HG02970 (cell line): ENCODE measurements around the gene RAE1.

Experiments
- ATAC-seq: cut with Tn5 transposase; IDR thresholded peaks from one replicate; pipeline ENCODE4 v1.9.1; 2021; ENCODE audit warnings: mild to moderate bottlenecking, moderate library complexity, moderate number of reproducible peaks; ENCODE audit not compliant: unreplicated experiment, low FRiP score

RAE1 gene

DNA sequence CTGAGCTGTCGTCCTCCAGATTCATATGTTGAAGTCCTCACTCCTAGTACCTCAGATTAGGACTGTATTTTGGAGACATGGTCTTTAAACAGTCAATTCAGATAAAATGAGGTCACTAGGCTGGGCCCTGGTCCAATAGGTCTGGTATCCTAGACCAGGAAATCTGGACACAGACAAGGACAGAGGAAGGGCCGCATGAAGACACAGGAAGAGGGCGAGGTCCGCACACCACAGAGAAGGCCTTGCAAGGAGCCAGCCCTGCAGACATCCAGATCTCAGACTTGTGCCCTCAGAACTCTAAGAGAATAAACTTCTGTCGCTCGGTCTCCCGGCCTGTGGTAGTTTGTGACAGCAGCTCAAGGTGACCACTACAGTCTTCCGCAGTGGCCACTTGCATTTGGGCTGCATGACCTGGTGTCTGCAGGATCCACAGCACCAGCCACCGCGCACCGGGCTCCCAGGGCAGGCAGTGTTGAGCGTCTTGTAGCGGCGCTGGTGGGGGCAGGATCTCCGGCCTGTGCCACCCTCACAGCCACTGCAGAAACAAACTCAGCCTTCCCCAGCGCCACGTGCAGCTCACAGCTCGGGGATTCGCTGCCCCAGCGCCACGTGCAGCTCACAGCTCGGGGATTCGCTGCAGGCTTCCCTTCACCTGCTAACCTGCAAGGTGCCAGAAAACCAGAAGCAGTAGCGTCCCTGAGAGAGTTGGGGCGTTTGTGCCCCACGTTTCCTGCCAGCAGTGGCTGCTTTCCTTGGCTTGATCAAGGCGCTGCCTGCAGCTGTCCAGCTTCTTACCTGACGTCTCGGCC, 34.1 kb downstream of the RAE1 start:
- ATAC-seq = no peak

- ATAC-seq = no peak
Measured at GRCh38 chr20:57385940-57386339, 34.9 kb downstream of the RAE1 start.

- no peak for ATAC-seq
Measured at GRCh38 chr20:57386762-57387161, 35.7 kb downstream of the RAE1 start.

DNA sequence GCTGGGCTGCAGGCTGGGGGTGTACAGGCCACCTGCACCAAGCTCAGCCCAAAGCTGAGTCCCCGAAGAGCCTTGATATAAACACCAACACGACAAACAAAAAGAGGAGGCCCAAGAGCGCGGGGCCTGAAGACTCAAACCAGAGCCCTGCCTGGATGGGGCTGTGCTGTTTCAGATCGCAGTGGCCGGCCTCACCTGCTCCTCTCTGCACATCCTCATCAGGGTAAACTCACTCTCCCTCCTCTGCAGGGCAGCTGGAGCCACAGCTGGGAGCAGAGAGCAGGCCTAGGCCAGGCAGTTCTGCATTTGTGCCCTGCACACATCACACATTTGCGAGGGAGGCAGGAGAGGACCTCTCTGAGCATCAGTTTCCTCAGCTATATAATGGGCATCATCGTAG, 36.4 kb downstream of the RAE1 start:
- ATAC-seq = no peak

DNA sequence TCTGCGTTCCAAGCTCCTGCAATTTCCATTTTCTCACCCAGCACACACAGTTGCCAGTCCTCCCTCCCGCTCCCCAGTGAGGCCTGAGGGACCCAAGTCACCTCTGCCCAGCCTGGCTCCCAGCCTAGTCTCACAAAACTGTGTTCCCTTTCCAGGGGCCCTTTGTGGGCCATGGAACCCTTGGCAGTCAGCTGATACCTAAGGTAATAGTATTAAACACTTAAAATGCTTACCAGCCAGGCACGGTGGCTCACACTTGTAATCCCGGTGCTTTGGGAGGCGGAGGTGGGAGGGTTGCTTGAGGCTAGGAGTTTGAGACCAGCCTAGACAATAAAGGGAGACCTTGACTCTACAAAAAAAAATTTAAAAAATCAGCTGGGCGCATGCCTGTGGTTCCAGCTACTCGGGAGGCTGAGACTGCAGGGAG, 36.9 kb downstream of the RAE1 start:
- no peak for ATAC-seq

DNA sequence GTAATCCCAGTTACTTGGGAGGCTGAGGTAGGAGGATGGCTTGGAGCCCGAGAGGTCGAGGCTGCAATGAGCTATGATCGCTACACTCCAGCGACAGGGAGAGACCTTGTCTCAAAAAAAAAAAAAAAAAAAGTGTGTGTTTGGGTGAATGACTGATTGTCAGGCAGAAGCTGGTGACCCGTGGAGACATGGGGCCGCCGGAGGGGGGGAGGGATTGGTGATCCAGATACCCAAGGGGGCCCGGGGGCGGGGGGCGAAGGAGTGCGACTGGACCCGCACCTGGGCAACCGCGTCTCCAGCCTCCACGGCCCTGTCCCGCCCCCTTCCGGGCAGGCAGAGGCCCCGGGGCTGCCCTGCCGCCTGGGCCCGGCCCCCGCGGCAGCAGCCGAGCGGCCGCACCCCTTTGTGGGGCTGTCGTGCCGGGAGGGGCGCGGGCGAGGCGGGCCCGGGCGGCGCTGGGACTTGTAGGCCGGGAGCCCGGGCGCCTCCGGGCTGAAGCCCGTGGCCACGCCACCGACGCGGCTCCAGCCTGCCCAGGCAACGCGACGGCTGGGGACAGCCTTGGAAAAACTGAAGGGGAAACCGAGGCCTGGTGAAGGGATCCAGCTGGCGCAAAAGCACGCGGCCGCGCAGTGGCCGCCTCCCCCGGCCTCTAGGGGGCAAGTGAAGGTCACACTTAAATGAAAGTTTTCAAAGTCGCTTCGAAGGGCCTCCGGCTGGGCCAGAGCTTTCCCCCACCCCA, 38.1 kb downstream of the RAE1 start:
- ATAC-seq = no peak

- no peak for ATAC-seq
Measured at GRCh38 chr20:57389695-57390603, 38.9 kb downstream of the RAE1 start.

GRCh38 chr20:57390604-57391438, 39.8 kb downstream of the RAE1 start, which contains the start of gene RBM38:
TSS of gene RBM38 (plus strand) at chr20:57391396. CDS start at chr20:57391582, 186 bp downstream.
- ATAC-seq = peak; percentile 70

GRCh38 chr20:57391439-57392301, 40.6 kb downstream of the RAE1 start:
- ATAC-seq = peak; percentile 14

DNA sequence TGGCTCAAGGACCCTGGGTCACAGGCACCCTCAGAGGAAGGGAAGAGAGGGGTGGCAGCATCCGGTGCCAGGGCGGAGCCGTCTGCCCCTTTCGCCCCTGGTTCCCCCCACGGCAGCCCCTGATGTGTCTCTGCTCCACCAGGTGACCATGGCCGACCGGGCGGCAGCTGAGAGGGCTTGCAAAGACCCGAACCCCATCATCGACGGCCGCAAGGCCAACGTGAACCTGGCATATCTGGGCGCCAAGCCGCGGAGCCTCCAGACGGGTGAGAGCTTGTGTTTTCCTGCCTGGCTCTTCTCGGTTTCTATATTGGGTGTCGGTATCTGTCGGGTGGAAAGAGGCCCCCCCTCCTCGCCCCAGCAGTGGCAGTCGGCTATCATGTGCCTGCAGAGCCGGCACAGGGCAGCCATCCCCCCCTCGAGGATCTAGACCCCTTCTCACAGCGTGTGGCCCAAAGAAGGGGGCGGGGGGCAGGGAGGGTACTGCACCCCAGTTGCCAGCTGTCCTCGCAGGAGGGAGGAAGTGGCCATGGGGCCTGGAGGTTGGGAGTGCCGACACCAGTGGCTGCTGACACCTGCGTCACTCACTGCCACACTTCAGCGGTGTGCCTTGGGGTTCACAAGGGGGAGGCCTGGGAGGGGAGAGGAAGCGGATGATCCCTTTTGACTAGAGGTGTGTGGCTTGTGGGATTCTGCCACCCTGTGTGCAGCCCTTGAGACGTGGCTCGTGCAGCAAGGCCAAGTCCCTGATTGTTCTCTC, 41.6 kb downstream of the RAE1 start:
- no peak for ATAC-seq

- no peak for ATAC-seq
Measured at GRCh38 chr20:57393321-57394120, 42.5 kb downstream of the RAE1 start.

GRCh38 chr20:57394121-57395082, 43.3 kb downstream of the RAE1 start:
- no peak for ATAC-seq

DNA sequence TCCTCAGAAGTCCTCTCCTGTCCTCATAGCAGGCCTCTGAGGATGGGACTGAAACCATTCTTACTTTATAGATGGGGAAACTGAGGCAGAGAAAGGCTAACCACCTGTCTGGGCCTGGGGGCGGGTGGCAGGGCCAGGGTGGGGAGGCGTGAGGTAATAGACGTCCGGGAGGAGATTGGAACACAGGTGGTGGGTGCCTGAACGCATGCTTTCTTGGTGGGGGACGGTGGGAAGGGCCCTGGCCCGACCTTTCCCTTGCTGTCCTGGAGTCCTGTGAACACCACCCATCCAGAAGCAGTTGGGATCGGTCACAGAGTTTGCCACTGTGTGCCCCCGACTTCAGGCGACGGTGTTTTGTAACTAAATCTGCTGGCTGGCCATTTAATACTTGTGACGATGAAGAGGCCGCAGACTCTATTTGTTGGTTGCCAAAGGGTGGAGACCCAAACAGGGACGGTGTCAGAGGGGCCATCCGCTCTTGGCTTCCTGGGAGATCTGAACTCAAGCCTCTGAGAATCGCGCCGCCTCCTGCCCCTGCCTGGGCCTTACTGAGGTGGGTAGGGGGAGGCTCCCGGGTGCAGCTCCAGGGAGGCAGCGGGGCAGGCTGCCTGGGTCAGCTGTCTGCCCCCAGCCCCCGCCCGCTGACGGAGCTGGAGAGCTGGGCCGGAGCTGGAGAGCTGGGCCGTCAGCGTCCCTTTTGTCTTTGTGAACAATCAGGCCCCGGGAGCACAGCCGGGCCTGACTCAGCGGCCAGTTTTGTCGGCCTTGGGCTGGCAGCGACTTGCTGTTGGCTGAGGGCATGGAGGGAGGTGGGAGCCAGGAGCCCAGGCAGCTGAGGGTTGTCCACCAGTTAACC, 44.3 kb downstream of the RAE1 start:
- no peak for ATAC-seq

DNA sequence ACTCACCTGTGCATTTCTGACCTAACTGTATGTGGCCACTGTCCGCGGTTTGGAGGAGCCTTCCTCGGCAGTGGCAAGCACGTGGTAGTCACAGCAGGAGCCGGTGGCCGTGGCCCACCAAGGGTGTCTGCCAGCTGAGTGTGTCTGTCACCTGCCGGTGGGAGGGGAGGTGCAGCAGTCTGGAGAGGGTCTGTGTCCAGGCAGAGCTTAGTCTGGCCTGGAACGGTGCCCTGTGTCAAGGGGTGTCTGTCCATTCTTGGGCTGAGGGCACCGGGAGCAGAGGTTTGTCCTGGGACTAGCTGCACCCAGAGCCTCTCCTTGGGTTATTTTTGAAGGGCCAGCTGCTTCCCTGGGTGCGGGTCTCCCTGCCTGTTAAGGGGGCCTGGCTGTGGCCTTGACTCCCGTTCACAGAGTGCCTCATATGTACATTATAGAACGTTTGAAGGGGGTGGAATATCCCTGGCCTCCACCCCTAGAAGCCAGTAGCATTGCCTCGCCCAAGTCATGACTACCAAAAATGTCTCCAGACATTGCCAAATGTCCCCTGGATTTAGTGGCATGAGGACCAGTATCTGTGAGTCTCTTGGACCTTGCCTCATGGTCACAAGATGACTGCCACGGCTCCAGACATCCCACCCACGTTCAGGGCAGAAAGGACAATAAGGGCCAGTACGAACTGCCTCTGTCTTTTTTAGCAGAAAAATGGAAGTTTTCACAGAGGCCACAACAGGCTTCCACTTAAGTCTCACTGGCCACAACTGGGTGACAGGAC, 45.3 kb downstream of the RAE1 start:
- ATAC-seq = no peak
